Measurements from ENCODE around the gene OR56A3.
"Not testable (repeated sequence)": the region's sequence is repeated elsewhere in the genome, so short reads cannot be mapped to it uniquely, and the experiment has no call there.

The OR56A3 gene, protein sequence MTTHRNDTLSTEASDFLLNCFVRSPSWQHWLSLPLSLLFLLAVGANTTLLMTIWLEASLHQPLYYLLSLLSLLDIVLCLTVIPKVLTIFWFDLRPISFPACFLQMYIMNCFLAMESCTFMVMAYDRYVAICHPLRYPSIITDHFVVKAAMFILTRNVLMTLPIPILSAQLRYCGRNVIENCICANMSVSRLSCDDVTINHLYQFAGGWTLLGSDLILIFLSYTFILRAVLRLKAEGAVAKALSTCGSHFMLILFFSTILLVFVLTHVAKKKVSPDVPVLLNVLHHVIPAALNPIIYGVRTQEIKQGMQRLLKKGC

GRCh38 chr11:5941951-5942350 is at the start of gene OR56A3:
Gene OR56A3 (plus strand): TSS chr11:5942251. CDS start chr11:5947347, 5,096 bp downstream.
- DNase-seq = no peak

DNA sequence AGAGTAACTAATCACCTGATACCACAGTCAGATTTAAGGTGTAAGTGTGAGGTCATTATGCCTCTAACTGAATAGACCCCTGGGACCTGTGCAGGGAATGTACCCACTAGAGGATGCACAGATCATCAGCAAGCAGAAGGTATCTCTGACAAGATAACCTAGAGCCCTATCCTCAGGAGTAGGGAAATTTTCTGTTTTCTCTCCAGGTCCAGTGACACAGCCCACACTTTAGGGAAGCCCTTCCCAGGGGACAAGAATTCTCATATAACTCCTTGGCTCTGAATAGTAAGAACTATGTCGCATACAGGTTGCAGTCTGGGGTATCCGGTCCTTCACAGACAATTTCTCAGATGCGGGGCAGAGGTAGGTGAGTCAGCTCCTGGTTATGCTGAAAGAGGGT is 49.1 kb upstream of the OR56A3 start, which contains the start of gene OR52E5:
OR52E5 (plus strand) TSS at position 301 of the 400 bp plus-strand sequence. CDS start 7,569 bp downstream, outside the sequence.
- no peak for DNase-seq

DNA sequence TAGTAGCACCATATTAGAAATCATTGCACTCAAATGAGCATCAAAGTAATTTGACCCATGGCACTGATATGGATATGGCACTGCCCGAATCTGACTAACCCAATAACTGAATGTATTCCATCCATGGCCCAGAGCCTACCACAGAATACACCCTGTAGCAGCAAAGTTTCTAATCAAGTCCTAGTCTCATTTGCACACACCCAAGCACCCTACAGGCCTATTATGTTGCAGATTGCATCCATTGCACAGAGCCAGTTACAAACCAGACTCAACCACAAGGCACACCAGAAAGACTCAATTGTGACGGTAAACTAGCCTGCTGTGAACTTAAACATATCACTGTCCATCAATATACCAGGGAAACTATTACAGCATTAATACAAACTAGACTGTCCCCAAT is 42.5 kb upstream of the OR56A3 start:
- DNase-seq = no peak

DNA sequence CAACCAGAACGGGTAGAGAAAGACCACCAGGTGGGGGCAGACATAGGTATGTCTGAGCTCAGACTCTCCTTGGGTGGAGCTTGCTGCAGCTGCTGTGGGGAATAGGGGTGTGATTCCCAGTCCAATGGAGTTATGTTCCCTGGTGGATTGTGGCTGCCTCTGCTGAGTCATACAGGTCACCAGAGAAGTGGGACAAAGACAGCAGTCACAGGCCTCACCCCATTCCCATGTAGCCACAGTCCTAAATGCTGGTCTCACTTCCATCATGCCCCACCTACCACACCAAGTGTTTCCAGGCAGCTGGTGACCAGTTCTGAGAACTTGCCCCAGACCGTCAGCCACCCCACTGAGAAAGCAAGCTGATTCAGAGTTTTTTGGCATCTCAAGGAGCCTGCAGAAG is 31.5 kb upstream of the OR56A3 start:
- DNase-seq = no peak

GRCh38 chr11:5922749-5923426 is 19.2 kb upstream of the OR56A3 start:
- DNase-seq = no peak

GRCh38 chr11:5923427-5923776 is 18.6 kb upstream of the OR56A3 start:
- DNase-seq = no peak

DNA sequence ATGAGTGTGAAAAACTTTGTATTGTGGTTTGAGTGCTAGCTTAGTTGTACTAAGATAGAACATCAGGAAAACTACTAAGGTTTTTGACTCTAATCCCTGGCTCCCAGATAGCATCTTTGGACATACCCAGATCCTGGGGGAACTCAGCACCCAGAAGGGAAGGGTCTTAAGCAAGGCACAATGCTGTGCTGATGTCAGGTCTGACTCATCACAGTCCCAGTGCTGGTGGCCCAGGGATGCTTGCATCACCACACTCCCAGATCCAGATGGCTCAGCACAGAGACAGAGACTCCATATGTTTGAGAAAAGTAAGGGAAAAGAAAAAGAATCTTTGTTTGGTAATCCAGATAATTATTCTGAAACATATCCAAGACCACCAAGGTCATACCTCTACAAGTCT is 18.3 kb upstream of the OR56A3 start:
- DNase-seq = no peak

- DNase-seq = no peak
These were observed 13.8 kb upstream of the OR56A3 start for GRCh38 chr11:5928271-5928670.

GRCh38 chr11:5928811-5929210 is 13.2 kb upstream of the OR56A3 start:
- DNase-seq = no peak

DNA sequence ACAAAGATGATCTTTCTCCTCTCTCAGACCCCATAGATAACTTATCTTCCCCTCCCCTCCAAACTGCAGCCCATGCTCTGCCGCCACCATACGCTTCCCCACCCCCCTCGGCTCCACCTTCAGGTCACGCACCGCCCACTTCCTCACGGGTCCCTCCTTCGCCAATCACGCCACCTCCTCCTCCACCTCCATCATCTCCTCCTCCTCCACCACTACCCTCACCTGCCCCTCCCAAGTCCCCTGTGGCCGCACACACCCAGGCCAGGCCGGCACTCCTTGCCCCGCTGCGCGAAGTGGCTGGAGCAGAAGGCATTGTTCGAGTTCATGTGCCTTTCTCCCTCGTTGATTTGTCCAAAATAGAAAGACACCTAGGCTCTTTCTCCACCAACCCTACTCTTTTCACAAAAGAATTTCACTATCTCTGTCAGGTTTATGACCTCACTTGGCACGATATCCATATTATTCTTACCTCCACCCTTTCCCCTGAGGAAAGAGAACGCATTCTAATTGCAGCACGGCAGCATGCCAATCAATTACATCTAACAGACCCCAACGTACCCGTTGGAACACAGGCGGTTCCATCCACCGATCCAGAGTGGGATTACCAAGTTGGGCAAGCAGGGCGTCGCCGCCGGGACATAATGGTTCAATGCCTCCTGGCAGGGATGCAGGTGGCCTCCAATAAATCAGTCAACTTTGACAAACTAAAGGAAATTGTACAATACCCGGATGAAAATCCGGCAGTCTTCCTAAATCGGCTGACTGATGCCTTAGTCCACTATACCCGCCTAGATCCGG is 12.3 kb upstream of the OR56A3 start:
- DNase-seq = no peak

GRCh38 chr11:5930614-5931013 is 11.4 kb upstream of the OR56A3 start:
- no peak for DNase-seq

- DNase-seq = no peak
These were observed 11.0 kb upstream of the OR56A3 start for GRCh38 chr11:5931061-5931460.

GRCh38 chr11:5932671-5933070 is 9.4 kb upstream of the OR56A3 start:
- DNase-seq = no peak

GRCh38 chr11:5933116-5933515 is 8.9 kb upstream of the OR56A3 start:
- no peak for DNase-seq

- DNase-seq = no peak
These were observed 4.0 kb upstream of the OR56A3 start for GRCh38 chr11:5937868-5938602.

DNA sequence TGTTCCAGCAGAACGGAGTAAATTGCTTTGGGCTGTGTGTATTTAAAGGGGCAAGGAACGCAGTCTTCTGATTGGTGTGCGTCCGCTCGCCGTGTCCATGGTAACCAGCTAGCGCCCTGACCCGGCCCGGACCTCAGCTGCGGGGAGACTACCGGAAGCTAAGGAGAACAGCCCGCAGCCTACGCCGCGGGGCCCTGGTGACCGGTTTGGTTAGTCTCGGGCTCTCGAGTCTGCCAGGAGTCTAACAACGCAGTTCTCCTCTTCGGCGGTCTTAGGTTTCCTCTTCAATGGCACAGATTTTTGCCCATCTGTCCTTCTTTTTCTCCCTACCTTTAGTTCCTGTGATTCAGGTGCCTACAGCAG is 3.5 kb upstream of the OR56A3 start:
- DNase-seq = no peak

DNA sequence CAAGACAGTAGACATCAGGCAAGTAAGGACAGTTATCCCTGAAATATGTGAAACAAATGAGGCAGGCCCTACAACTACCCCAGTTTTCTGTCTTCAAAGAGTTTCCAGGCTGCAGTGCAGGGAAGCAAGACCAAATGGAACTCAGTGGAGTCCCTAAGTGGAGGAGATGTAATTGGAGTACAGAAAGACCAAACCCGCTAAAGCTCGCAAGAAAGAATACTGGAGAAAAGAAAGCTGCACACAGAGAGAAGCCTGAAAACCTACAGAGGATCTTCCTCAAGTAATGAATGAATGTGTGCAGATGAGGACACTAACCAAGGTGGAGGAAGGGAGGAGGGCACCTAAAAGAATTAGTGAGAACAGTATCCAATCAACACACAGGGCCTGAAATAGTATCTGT is 1.3 kb upstream of the OR56A3 start:
- no peak for DNase-seq

- no peak for DNase-seq
These were observed 13.5 kb downstream of the OR56A3 start for GRCh38 chr11:5955586-5955985.

DNA sequence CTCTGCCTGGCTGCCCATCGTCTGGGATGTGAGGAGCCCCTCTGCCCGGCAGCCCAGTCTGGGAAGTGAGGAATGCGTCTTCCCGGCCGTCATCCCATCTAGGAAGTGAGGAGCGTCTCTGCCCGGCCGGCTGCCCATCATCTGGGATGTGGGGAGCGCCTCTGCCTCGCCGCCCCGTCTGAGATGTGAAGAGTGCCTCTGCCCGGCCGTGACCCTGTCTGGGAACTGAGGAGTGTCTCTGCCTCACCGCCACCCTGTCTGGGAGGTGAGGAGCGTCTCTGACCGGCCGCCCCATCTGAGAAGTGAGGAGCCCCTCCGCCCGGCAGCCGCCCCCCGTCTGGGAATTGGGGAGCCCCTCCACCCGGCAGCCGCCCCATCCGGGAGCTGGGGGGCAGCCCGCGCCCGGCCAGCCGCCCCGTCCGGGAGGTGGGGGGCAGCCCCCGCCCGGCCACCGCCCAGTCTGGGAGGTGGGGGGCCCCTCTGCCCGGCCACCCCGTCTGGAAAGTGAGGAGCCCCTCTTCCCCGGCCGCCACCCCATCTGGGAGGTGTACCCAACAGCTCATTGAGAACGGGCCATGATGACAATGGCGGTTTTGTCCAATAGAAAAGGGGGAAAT is 18.8 kb downstream of the OR56A3 start:
- DNase-seq = not testable (repeated sequence)

DNA sequence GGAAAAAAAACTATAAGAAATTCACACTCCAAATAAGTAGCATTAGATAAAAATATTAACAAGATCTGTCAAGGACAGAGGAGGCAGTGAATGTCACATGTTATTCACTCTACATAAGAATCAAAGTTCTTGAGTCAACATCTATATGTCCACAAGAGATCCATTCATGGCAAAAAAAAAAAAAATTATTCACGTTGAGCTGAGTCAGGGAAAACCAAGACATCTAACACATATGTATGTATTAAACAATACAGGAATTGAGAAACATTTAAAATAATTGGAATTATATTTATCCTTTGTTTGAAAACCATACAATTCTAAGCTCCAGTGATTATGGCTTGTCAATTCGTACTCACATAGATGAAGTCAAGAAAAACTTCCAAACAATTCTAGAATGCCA is 24.9 kb downstream of the OR56A3 start:
- DNase-seq = no peak

GRCh38 chr11:5967708-5968107 is 25.7 kb downstream of the OR56A3 start:
- no peak for DNase-seq

DNA sequence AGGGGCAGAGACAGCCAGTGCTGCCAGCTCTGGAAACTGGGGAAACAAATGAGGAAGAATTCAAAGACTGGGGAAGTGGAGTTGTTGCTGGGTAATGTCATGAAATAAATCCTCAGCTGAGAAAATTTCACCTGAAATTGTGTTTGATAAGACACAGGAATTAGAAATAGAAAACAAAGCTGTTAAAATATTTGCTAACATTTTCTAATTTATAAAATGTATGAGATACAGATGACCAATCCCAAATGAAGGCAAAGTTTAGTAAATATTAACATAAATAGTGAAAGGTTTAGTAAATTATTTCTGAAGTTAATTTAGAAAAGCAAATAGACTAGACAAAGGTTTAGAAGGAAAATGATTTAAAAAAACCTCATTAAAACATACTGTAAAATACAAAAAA is 26.3 kb downstream of the OR56A3 start, which contains the start of gene OR56A5:
OR56A5 (minus strand) TSS at position 101 of the 400 bp plus-strand sequence; CDS start at position 101, 0 bp downstream.
- DNase-seq = no peak

GRCh38 chr11:5973530-5973929 is 31.5 kb downstream of the OR56A3 start:
- no peak for DNase-seq

Measured in activated CD4-positive, alpha-beta T cell treated with anti-CD3 and anti-CD28 coated beads for 1 hour (primary cell).